K562 (cell line): Measurements from ENCODE around the gene CRIM1. TPM values are rescaled to one million over a fixed set of nuclear protein-coding genes. Genes with fewer than 3 reads are reported as not detected.

Experiments used
- ATAC-seq: fragments of 200-7000 bp; cut with Tn5 transposase; 3 replicates; pipeline ENCODE4 v1.9.1; 2020; ENCODE audit warnings: moderate library complexity
- BruUV-seq: library from RNA; stranded (reverse); fragments of 400-500 nt; replicated peaks from 2 replicates; lab custom pipeline; 2021; lab: Mats Ljungman, UMichigan
- CTCF ChIA-PET: fragments of 300-600 bp; formaldehyde crosslinking; extraction: SDS; loops from one replicate; lab custom pipeline; 2021; ENCODE audit warnings: low intra/inter-chr PET ratio; lab: Yijun Ruan, JAX
- POLR2A ChIA-PET: fragments of 300-600, 350-650 bp; sonication (Branson Sonifier 250); formaldehyde crosslinking; extraction: SDS; loops from one replicate; lab custom pipeline; 2021; ENCODE audit warnings: antibody characterized with exemption, inconsistent platforms; lab: Yijun Ruan, JAX
- DNase-seq, 4 experiments: peaks; one replicate each; pipeline versions ENCODE4 v3.0.0 to v3.0.0-alpha.2; 2011 to 2018; ENCODE audit warnings: low spot score in 3 of 4, mixed read lengths in 3 of 4; ENCODE audit errors: extremely low read depth in 1 of 4
- FAIRE-seq: peaks from 2 replicates; lab custom pipeline; 2011; peaks lifted over from hg19 to GRCh38; lab: Jason Lieb, UNC
- H2AFZ ChIP-seq: 2 replicates; pipeline ENCODE4 v1.6.0; 2011; ENCODE audit warnings: low read depth, low read length, control low read depth, inconsistent platforms
- H3K27ac ChIP-seq: fragments of 200-600 bp; 3 replicates; pipeline ENCODE4 v1.8.0; 2011; ENCODE audit warnings: low read depth, mild to moderate bottlenecking, control low read depth, inconsistent platforms, low read length, moderate library complexity, mixed read lengths; ENCODE audit errors: extremely low read depth
- H3K27me3 ChIP-seq, 2 experiments: fragments of 300-600 bp in 1 of 2; 2 replicates in 1 of 2; 3 replicates in 1 of 2; pipeline versions ENCODE4 v1.6.0 to v1.8.0; 2011; ENCODE audit warnings: inconsistent platforms in 2 of 2, low read length in 2 of 2, mild to moderate bottlenecking in 1 of 2, mixed read lengths in 1 of 2, moderate library complexity in 1 of 2; ENCODE audit not compliant: control insufficient read depth in 2 of 2, insufficient read depth in 2 of 2
- H3K36me3 ChIP-seq: fragments of 300-600 bp; 3 replicates; pipeline ENCODE4 v1.8.0; 2011; ENCODE audit warnings: mild to moderate bottlenecking, low read length, inconsistent platforms; ENCODE audit not compliant: control insufficient read depth, insufficient read depth
- H3K4me1 ChIP-seq, 2 experiments: fragments of 200-600 bp in 1 of 2; replicated peaks in 1 of 2; 2 replicates in 1 of 2; 3 replicates in 1 of 2; pipeline versions ENCODE4 v1.5.1 to v1.8.0; 2011; ENCODE audit warnings: inconsistent platforms in 2 of 2, low read length in 2 of 2, mild to moderate bottlenecking in 1 of 2, mixed read lengths in 1 of 2, moderate library complexity in 1 of 2; ENCODE audit not compliant: control insufficient read depth in 2 of 2, insufficient read depth in 2 of 2
- H3K4me2 ChIP-seq: 2 replicates; pipeline ENCODE4 v1.6.1; 2011; ENCODE audit warnings: low read length, control low read depth, inconsistent platforms, mixed read lengths; ENCODE audit not compliant: insufficient read depth
- H3K4me3 ChIP-seq: fragments of 200-600 bp; sonication (generic), shearing (Covaris generic); 2 replicates; pipeline ENCODE4 v1.5.1; 2016; ENCODE audit warnings: control low read depth, inconsistent platforms
- H3K79me2 ChIP-seq: fragments of 200-600 bp; 3 replicates; pipeline ENCODE4 v1.8.0; 2011; ENCODE audit warnings: low read length, inconsistent platforms; ENCODE audit not compliant: control insufficient read depth, insufficient read depth
- H3K9ac ChIP-seq, 2 experiments: 2 replicates each; pipeline versions ENCODE4 v1.6.0 to v1.6.1; 2011; ENCODE audit warnings: low read depth in 2 of 2, low read length in 2 of 2, control low read depth in 1 of 2, inconsistent platforms in 1 of 2, mild to moderate bottlenecking in 1 of 2, mixed read lengths in 1 of 2; ENCODE audit not compliant: insufficient read depth in 1 of 2
- H3K9me1 ChIP-seq: one replicate; pipeline ENCODE4 v1.6.0; 2011; ENCODE audit warnings: inconsistent platforms, mild to moderate bottlenecking, low read length, moderate library complexity; ENCODE audit not compliant: control insufficient read depth, insufficient read depth
- H3K9me3 ChIP-seq: replicated peaks from 2 replicates; pipeline ENCODE4 v1.5.1; 2011; ENCODE audit warnings: low read depth, low read length, inconsistent platforms; ENCODE audit not compliant: control insufficient read depth, insufficient read depth
- H4K20me1 ChIP-seq: replicated peaks from 2 replicates; pipeline ENCODE4 v1.6.1; 2011; ENCODE audit warnings: low read length, inconsistent platforms, mixed read lengths; ENCODE audit not compliant: control insufficient read depth, insufficient read depth
- CBX3 ChIP-seq, 2 experiments: IDR thresholded peaks; 1 replicate in 1 of 2; 2 replicates in 1 of 2; pipeline ENCODE4 v1.6.1; 2012; ENCODE audit warnings: inconsistent platforms in 2 of 2, low read length in 2 of 2, borderline replicate concordance in 1 of 2, control low read depth in 1 of 2
- CHCHD3 ChIP-seq: fragments of 250-450 bp; sonication (Bioruptor Pico); IDR thresholded peaks from 2 replicates; pipeline ENCODE4 v2.1.2; 2022; ENCODE audit warnings: mild to moderate bottlenecking
- ESRRB ChIP-seq: fragments of 250-450 bp; sonication (Bioruptor Pico); IDR thresholded peaks from 2 replicates; pipeline ENCODE4 v1.5.0; 2020; ENCODE audit warnings: mild to moderate bottlenecking, moderate library complexity, borderline replicate concordance
- MTA1 ChIP-seq: fragments of 450-650 bp; IDR thresholded peaks from 2 replicates; pipeline ENCODE4 v1.6.1; 2017; ENCODE audit warnings: borderline replicate concordance
- MXI1 ChIP-seq: IDR thresholded peaks from 2 replicates; pipeline ENCODE4 v1.6.1; 2011; ENCODE audit warnings: low read depth, mild to moderate bottlenecking, improper control_type of control experiment, low read length
- RAD21 ChIP-seq, 2 experiments: fragments of 250-450 bp in 1 of 2; fragments of 450-650 bp in 1 of 2; sonication (Bioruptor Pico) in 1 of 2; formaldehyde crosslinking in 1 of 2; IDR thresholded peaks in 1 of 2; conservative IDR thresholded peaks in 1 of 2; 2 replicates each; pipeline versions ENCODE4 v1.4.0 to v1.8.0; 2020 to 2022; ENCODE audit warnings: mild to moderate bottlenecking in 2 of 2, moderate library complexity in 1 of 2
- SMAD4 ChIP-seq: fragments of 250-450 bp; sonication (Bioruptor Pico); conservative IDR thresholded peaks from 2 replicates; pipeline ENCODE4 v1.8.0; 2021; ENCODE audit warnings: inconsistent platforms, mild to moderate bottlenecking, moderate library complexity
- TBL1XR1 ChIP-seq, 2 experiments: IDR thresholded peaks; 2 replicates each; pipeline ENCODE4 v1.6.1; 2012; ENCODE audit warnings: improper control_type of control experiment in 2 of 2, low read length in 2 of 2, mild to moderate bottlenecking in 1 of 2
- TEAD2 ChIP-seq: fragments of 450-650 bp; IDR thresholded peaks from 2 replicates; pipeline ENCODE4 v1.6.1; 2016; ENCODE audit warnings: missing genetic modification characterization, control low read depth, missing compliant biosample characterization
- TEAD4 ChIP-seq, 2 experiments: sonication (generic) in 1 of 2; formaldehyde crosslinking in 1 of 2; IDR thresholded peaks; 2 replicates each; pipeline versions ENCODE4 v1.6.1 to v1.8.0; 2012 to 2022; ENCODE audit warnings: borderline replicate concordance in 1 of 2, inconsistent platforms in 1 of 2, low read length in 1 of 2, mild to moderate bottlenecking in 1 of 2, missing genetic modification reagents in 1 of 2
- ZBTB2 ChIP-seq: fragments of 450-650 bp; IDR thresholded peaks from 2 replicates; pipeline ENCODE4 v1.6.1; 2016; ENCODE audit warnings: antibody characterized with exemption
- ZNF764 ChIP-seq: fragments of 250-450 bp; sonication (Bioruptor Pico); IDR thresholded peaks from 2 replicates; pipeline ENCODE4 v1.4.0; 2020; ENCODE audit warnings: low read depth, mild to moderate bottlenecking, moderate library complexity
- WGBS: fragments of 100-300 bp; shearing (Covaris generic); methylation state at CpG from one replicate; pipeline ENCODE4 v1.1.6; 2016; ENCODE audit warnings: low coverage, mixed read lengths; ENCODE audit not compliant: insufficient coverage; ENCODE audit errors: missing lambda C conversion rate; 5-methylcytosine and 5-hydroxymethylcytosine counted together
- in situ Hi-C: fragments of 300-500 bp; cut with MboI; formaldehyde crosslinking; loops from 4 replicates; pipeline ENCODE4 v1.15.0; 2018; ENCODE audit warnings: inconsistent platforms, mixed read lengths
- intact Hi-C: fragments of 100-400 bp; cut with micrococcal nuclease; formaldehyde crosslinking; loops from 2 replicates; pipeline ENCODE4 v1.14.2; 2022
- polyA plus RNA-seq, 8 experiments: library from polyadenylated mRNA; depleted of rRNA in 4 of 8; stranded (reverse) in 5 of 8; unstranded in 3 of 8; fragments of >200 nt; fragmentation: Nextera tagmentation in 2 of 8; fragmentation: Illumina TruSeq in 1 of 8; extraction: Ambion mirVana in 2 of 8; extraction: Trizol in 1 of 8; gene quantifications; 2 replicates each; pipeline versions ENCODE4 v1.2.1 to v1.2.3, GENCODE V29; 2011 to 2014; ENCODE audit warnings: inconsistent platforms in 1 of 8, missing spikeins in 1 of 8
- total RNA-seq, 7 experiments: library from RNA; depleted of rRNA in 6 of 7; stranded (reverse); fragments of >200 nt in 6 of 7; fragmentation: Illumina TruSeq in 2 of 7; extraction: Trizol in 2 of 7; gene quantifications; 2 replicates each; pipeline versions ENCODE4 v1.2.1 to v1.2.3, GENCODE V29; 2011 to 2021; ENCODE audit warnings: low replicate concordance in 1 of 7
- TF ChIP-seq, protein P1 (sequence below): IDR thresholded peaks from 2 replicates; pipeline ENCODE4 v1.6.1; 2014; ENCODE audit warnings: antibody characterized with exemption
- TF ChIP-seq, protein P2 (sequence below): fragments of 200-800 bp; sonication (Bioruptor generic); IDR thresholded peaks from 2 replicates; pipeline ENCODE4 v1.6.1; 2017; ENCODE audit warnings: missing genetic modification characterization, missing compliant biosample characterization

Gene CRIM1
- total and polyA plus RNA-seq, 9 of the 15 experiments (the other 6 are each of a cell fraction or from before 2014, with no cell fraction given) = 0.01 to 0.36 (median 0.06) TPM; not detected in 1

GRCh38 chr2:36582951-36583350, 227.4 kb downstream of the CRIM1 start:
- no TSS peak for BruUV-seq
- ChIA-PET POLR2A (interaction anchor here (0.8 to 0.9 kb wide), 2 partner anchors 11 to 15 kb away, joined by 3 to 4 read pairs; partner anchors contain the start of gene FEZ2), CTCF (no interaction called here)
- Histone ChIP-seq H4K20me1 (no peaks in the 10 kb centered on the region), H3K9ac (no peak overlapping the region), H3K4me1 (no peaks in the 10 kb centered on the region), H3K27me3 (no peaks in the 10 kb centered on the region), H2AFZ (no peak overlapping the region), H3K36me3 (peaks cover 84% of the 10 kb centered on the region), H3K4me3 (no peak overlapping the region), H3K9me3 (no peaks in the 10 kb centered on the region), H3K27ac (no peak overlapping the region), H3K9me1 (no peaks in the 10 kb centered on the region), H3K79me2 (no peaks in the 10 kb centered on the region), H3K4me2 (no peak overlapping the region)
- intact Hi-C loops = no loop called here
- ATAC-seq (no peak), FAIRE-seq (no peak), DNase-seq (no peak)
- WGBS = 74% methylated on average over 3 of the region's 3 CpGs
- in situ Hi-C loops = no loop called here
- TF ChIP-seq SMAD4 (CRISPR knock-in tag) = no peak
- TF ChIP-seq ZBTB2 = no peak
- TF ChIP-seq TEAD4 (IDR thresholded peaks at IDR 0.05; ENCODE audit: low read length) = no peak
- no peak for TF ChIP-seq TEAD4 (CRISPR knock-in tag; IDR thresholded peaks at IDR 0.05; ENCODE audit: borderline replicate concordance)
- no peak for TF ChIP-seq ZNF764 (CRISPR knock-in tag)
- TF ChIP-seq, protein P1, sequence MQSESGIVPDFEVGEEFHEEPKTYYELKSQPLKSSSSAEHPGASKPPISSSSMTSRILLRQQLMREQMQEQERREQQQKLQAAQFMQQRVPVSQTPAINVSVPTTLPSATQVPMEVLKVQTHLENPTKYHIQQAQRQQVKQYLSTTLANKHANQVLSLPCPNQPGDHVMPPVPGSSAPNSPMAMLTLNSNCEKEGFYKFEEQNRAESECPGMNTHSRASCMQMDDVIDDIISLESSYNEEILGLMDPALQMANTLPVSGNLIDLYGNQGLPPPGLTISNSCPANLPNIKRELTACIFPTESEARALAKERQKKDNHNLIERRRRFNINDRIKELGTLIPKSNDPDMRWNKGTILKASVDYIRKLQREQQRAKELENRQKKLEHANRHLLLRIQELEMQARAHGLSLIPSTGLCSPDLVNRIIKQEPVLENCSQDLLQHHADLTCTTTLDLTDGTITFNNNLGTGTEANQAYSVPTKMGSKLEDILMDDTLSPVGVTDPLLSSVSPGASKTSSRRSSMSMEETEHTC = no peak
- TF ChIP-seq TEAD2 (tag) = no peak
- TF ChIP-seq MTA1 = no peak
- TF ChIP-seq, protein P2, sequence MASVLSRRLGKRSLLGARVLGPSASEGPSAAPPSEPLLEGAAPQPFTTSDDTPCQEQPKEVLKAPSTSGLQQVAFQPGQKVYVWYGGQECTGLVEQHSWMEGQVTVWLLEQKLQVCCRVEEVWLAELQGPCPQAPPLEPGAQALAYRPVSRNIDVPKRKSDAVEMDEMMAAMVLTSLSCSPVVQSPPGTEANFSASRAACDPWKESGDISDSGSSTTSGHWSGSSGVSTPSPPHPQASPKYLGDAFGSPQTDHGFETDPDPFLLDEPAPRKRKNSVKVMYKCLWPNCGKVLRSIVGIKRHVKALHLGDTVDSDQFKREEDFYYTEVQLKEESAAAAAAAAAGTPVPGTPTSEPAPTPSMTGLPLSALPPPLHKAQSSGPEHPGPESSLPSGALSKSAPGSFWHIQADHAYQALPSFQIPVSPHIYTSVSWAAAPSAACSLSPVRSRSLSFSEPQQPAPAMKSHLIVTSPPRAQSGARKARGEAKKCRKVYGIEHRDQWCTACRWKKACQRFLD = no peak
- no peak for TF ChIP-seq CBX3 (IDR thresholded peaks at IDR 0.05; ENCODE audit: borderline replicate concordance in 1 of 2, low read length in 2 of 2)
- TF ChIP-seq RAD21 (CRISPR knock-in tag; conservative IDR thresholded peaks at IDR 0.05 in 1 of 2, IDR thresholded peaks at IDR 0.05 in 1 of 2) = no peak
- TF ChIP-seq ESRRB (CRISPR knock-in tag) = no peak
- TF ChIP-seq TBL1XR1 (IDR thresholded peaks at IDR 0.05; ENCODE audit: low read length in 2 of 2) = no peak
- no peak for TF ChIP-seq MXI1
- no peak for TF ChIP-seq CHCHD3 (CRISPR knock-in tag)
